ENCODE results near the gene TGFBR3. TPM values are rescaled to one million over a fixed set of nuclear protein-coding genes. Genes with fewer than 3 reads are reported as not detected.

Gene TGFBR3
- polyA plus RNA-seq, 1 experiment: 8.2 TPM

DNA sequence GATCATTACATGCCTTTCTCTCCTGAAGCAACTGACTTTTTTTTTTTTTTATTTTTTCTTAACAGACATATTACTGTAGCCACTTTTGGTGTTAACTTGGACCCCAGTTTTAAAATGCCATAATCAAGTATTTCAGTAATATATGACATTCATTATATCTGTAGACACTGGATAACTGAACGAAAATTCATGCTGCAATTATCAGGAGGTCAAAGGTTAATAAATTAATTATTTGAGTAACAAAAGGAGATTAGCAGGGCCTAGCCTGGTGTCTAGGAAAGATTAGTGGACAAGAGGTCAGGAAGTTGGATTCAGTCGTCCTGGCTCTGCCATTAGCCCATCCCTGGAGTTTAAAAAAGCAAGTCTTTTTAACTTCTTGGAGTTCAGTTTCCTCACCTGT lies 168.1 kb downstream of the TGFBR3 start:
- POLR2A ChIA-PET: no interaction called here
- DNase-seq (ENCODE audit: low read depth): no peak
- CTCF ChIA-PET: no interaction called here
- TF ChIP-seq, protein P1, sequence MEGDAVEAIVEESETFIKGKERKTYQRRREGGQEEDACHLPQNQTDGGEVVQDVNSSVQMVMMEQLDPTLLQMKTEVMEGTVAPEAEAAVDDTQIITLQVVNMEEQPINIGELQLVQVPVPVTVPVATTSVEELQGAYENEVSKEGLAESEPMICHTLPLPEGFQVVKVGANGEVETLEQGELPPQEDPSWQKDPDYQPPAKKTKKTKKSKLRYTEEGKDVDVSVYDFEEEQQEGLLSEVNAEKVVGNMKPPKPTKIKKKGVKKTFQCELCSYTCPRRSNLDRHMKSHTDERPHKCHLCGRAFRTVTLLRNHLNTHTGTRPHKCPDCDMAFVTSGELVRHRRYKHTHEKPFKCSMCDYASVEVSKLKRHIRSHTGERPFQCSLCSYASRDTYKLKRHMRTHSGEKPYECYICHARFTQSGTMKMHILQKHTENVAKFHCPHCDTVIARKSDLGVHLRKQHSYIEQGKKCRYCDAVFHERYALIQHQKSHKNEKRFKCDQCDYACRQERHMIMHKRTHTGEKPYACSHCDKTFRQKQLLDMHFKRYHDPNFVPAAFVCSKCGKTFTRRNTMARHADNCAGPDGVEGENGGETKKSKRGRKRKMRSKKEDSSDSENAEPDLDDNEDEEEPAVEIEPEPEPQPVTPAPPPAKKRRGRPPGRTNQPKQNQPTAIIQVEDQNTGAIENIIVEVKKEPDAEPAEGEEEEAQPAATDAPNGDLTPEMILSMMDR (IDR thresholded peaks at IDR 0.05; ENCODE audit: insufficient read depth, low read depth, low read length): no peak
- no peaks in the 10 kb centered on the region for H3K27me3 ChIP-seq (ENCODE audit: control insufficient read depth, insufficient read depth, low read length)
- H3K4me3 ChIP-seq (ENCODE audit: low read depth, low read length): no peak overlapping the region
- H3K36me3 ChIP-seq (ENCODE audit: control insufficient read depth, insufficient read depth, low read length): peaks cover 5% of the 10 kb centered on the region

DNA sequence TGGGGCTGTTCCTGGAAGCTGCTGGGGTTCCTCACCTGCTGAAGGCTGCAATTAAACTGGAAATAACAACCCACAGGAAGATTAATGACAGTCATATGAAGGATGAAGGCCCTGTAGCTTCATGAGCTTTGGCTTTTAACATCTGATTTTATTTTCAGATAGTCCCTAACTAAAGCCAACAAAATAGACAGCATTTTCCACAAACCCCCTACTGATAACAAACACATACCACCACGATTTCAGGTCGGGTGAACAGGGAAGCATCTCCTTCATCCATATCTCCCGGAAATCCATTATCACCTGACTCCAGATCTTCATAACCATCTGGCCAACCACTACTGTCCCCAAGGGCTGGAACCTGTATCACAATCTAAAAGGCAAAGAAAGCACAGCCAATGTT lies 169.6 kb downstream of the TGFBR3 start:
- ChIA-PET CTCF (interaction anchor here (1.0 kb wide), 1 partner anchor 9 kb away, joined by 3 read pairs; no protein-coding TSS in a partner anchor), POLR2A (no interaction called here)
- H3K4me3 ChIP-seq (ENCODE audit: low read depth, low read length): no peak overlapping the region
- no peak for DNase-seq (ENCODE audit: low read depth)
- TF ChIP-seq, protein P1 (IDR thresholded peaks at IDR 0.05; ENCODE audit: insufficient read depth, low read depth, low read length): no peak
- H3K27me3 ChIP-seq (ENCODE audit: control insufficient read depth, insufficient read depth, low read length): no peaks in the 10 kb centered on the region
- H3K36me3 ChIP-seq (ENCODE audit: control insufficient read depth, insufficient read depth, low read length): peaks cover 5% of the 10 kb centered on the region

DNA sequence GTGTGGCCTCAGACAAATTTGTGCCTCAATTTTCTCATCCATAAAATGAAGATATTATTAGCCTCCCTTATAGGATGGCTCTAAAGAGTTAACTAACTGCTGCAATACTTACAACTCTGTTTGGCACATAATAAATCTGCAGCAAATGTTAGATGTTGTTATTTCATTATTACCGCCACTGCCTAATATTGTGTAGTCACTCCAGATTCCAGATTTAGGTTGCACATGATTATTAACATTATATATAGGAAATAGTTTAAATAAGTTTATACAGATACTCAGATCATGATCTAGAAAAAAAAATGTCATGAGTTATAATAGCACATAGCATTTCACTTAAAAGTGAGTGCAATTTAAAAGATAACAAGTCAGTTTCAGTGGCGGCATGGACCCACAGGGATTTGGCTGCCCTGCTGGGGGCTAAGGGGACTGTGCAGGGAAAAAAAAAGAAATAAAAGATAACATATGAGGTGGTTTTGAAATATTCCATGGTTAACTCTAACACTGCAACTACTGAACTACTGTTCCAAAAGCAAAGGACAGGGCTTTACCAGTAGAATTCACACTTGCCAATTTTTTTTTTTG lies 170.4 kb downstream of the TGFBR3 start:
- POLR2A ChIA-PET: no interaction called here
- CTCF ChIA-PET: interaction anchor here (0.6 kb wide), 1 partner anchor 171 kb away, joined by 3 read pairs; the partner anchor contains the start of gene TGFBR3
- no peak for DNase-seq (ENCODE audit: low read depth)
- H3K4me3 ChIP-seq (ENCODE audit: low read depth, low read length): no peak overlapping the region
- peaks cover 5% of the 10 kb centered on the region for H3K36me3 ChIP-seq (ENCODE audit: control insufficient read depth, insufficient read depth, low read length)
- H3K27me3 ChIP-seq (ENCODE audit: control insufficient read depth, insufficient read depth, low read length): no peaks in the 10 kb centered on the region
- TF ChIP-seq, protein P1 (IDR thresholded peaks at IDR 0.05; ENCODE audit: insufficient read depth, low read depth, low read length): no peak

DNA sequence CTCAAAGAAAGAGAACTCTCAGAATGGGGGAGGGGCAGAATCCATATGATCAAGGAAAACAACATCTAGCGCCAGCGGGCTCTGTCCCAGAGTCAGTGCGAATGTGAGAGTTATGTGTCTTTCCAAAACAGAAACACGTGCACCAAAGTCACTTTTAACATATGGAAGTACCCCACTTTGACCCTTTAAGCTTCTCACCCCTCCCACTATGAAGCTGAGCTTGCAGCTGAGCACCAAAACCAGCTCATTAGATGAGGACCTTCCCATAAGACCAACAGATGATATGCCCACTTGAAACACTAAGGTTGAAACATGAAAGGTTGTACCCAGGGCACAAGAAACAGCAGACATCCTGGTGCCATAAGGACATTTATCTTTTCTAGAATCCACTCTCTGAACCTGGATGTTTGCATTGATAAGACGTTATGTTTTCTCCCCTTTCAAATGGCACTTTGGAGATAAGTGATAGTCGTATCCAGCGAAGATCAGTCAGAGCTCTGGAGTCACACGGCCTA lies 171.0 kb downstream of the TGFBR3 start:
- TF ChIP-seq, protein P1 (IDR thresholded peaks at IDR 0.05; ENCODE audit: insufficient read depth, low read depth, low read length): no peak
- CTCF ChIA-PET: no interaction called here
- Histone ChIP-seq H3K4me3 (ENCODE audit: low read depth, low read length) (no peak overlapping the region), H3K36me3 (ENCODE audit: control insufficient read depth, insufficient read depth, low read length) (peaks cover 5% of the 10 kb centered on the region), H3K27me3 (ENCODE audit: control insufficient read depth, insufficient read depth, low read length) (no peaks in the 10 kb centered on the region)
- POLR2A ChIA-PET: no interaction called here
- no peak for DNase-seq (ENCODE audit: low read depth)

DNA sequence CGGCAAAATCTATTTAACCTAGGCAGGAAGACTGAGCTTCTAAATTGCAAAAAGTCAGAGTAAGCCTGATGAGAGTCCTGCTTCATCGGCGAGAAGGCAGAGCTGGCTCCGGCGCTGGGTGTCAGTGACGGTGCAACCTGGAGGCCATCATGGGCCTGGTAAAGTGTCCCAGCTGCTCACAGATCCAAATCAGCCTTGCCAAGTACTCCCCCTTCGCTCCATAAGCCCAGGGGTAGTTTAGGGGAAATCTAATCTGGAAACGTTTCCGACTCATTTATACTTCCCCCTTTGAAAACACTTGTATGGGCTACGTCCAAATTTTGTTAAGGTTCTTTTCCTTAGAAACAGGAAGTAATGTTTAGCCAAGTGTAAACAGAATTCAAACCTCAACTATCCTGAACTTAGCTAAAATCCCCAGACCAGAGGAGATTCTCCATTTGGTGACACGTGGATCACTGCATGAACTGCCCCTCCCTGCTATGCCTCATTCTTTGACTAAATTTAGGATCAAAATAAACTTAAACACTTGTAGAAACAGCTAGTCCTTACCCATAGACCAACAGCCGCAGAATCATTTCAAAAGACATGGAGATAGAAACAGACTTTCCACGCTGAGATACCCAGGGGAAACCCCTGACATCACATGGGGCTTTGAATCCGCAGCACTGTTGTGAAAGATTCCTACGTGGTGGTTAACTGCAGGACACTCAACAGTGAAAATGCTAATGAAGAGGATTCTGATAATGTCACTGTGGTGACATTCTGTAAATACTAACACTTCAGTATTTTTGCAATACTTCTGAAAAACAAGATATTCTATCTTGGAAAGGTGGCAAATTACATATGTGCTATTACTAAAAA lies 172.7 kb downstream of the TGFBR3 start:
- no peak for DNase-seq (ENCODE audit: low read depth)
- TF ChIP-seq, protein P1 (IDR thresholded peaks at IDR 0.05; ENCODE audit: insufficient read depth, low read depth, low read length): no peak
- Histone ChIP-seq H3K4me3 (ENCODE audit: low read depth, low read length) (no peak overlapping the region), H3K36me3 (ENCODE audit: control insufficient read depth, insufficient read depth, low read length) (peaks cover 4% of the 10 kb centered on the region), H3K27me3 (ENCODE audit: control insufficient read depth, insufficient read depth, low read length) (no peaks in the 10 kb centered on the region)
- ChIA-PET CTCF (interaction anchor here (0.7 to 1.2 kb wide), 5 partner anchors 11 to 74 kb away, joined by 3 to 5 read pairs (median 3); no protein-coding TSS in a partner anchor), POLR2A (no interaction called here)
